Measurements from ENCODE around the gene C17orf107.
"Not testable (repeated sequence)": the region's sequence is repeated elsewhere in the genome, so short reads cannot be mapped to it uniquely, and the experiment has no call there.

C17orf107 gene

GRCh38 chr17:4896332-4897197 is 2.8 kb upstream of the C17orf107 start:
- TF ChIP-seq JUND (IDR thresholded peaks at IDR 0.05; ENCODE audit: low read depth) = no peak
- in situ Hi-C loops (cut with HindIII; ENCODE audit: low pct_unique_long_range_greater_than_20kb, low sequenced_read_pairs) = no loop called here
- no peak for DNase-seq (ENCODE audit: low read depth in 1 of 2, low spot score in 1 of 2)

- in situ Hi-C loops (cut with HindIII; ENCODE audit: low pct_unique_long_range_greater_than_20kb, low sequenced_read_pairs) = no loop called here
- TF ChIP-seq JUND (IDR thresholded peaks at IDR 0.05; ENCODE audit: low read depth) = no peak
- no peak for DNase-seq (ENCODE audit: low read depth in 1 of 2, low spot score in 1 of 2)
These were observed 2.1 kb upstream of the C17orf107 start for GRCh38 chr17:4897198-4897687.

GRCh38 chr17:4897785-4898184 is 1.6 kb upstream of the C17orf107 start:
- DNase-seq (ENCODE audit: low read depth in 1 of 2, low spot score in 1 of 2) = no peak
- in situ Hi-C loops (cut with HindIII; ENCODE audit: low pct_unique_long_range_greater_than_20kb, low sequenced_read_pairs) = no loop called here
- TF ChIP-seq JUND (IDR thresholded peaks at IDR 0.05; ENCODE audit: low read depth) = no peak

- no peak for DNase-seq (ENCODE audit: low read depth in 1 of 2, low spot score in 1 of 2)
- in situ Hi-C loops (cut with HindIII; ENCODE audit: low pct_unique_long_range_greater_than_20kb, low sequenced_read_pairs) = no loop called here
These were observed 985 bp upstream of the C17orf107 start for GRCh38 chr17:4898351-4898750.

GRCh38 chr17:4898927-4899326 is 409 bp upstream of the C17orf107 start:
- TF ChIP-seq JUND (IDR thresholded peaks at IDR 0.05; ENCODE audit: low read depth) = no peak
- DNase-seq (ENCODE audit: low read depth in 1 of 2, low spot score in 1 of 2) = no peak
- in situ Hi-C loops (cut with HindIII; ENCODE audit: low pct_unique_long_range_greater_than_20kb, low sequenced_read_pairs) = no loop called here

More at GRCh38 chr17:4898351-4898750, 985 bp upstream of the C17orf107 start:
- no peak for TF ChIP-seq JUND (IDR thresholded peaks at IDR 0.05; ENCODE audit: low read depth)

DNA sequence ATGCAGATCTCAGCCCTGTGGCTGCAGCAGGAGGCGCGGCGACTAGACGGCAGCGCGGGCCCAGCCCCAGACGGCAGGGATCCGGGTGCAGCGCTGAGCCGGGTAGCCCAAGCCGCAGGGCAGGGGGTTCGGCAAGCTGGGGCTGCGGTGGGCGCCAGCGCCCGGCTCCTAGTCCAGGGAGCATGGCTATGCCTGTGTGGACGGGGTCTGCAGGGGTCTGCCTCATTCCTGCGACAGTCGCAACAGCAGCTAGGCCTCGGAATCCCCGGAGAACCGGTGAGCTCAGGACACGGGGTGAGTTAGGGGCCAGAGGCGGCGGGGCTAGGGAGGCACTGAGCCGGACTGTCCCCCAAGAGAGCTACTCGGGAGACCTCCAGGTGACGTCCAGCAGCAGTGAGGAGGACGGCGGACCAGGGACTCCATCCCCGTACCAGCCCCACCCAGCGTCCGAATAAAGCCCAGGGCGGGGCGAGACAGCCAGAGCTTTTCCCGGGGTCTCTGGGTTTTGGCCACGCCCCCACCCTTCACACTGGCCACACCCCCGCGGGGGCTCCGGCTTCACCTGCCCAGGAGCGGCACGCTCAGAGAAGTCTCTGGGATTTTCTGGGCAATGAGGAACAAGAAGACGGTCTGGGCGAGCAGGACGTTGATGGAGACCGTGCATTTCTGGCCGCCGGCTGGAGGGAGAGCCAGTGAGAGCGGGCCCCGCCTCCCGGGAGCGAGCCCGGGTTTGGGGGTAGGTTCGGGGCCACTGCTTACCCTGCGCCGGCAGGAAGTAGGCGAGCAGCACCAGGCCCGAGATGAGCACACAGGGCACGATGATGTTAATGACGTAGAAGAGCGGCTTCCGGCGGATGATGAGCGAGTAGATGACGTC is 1.1 kb downstream of the C17orf107 start:
- TF ChIP-seq JUND (IDR thresholded peaks at IDR 0.05; ENCODE audit: low read depth) = no peak
- in situ Hi-C loops (cut with HindIII; ENCODE audit: low pct_unique_long_range_greater_than_20kb, low sequenced_read_pairs) = no loop called here

GRCh38 chr17:4901108-4901647 is 1.8 kb downstream of the C17orf107 start:
- in situ Hi-C loops (cut with HindIII; ENCODE audit: low pct_unique_long_range_greater_than_20kb, low sequenced_read_pairs) = no loop called here
- TF ChIP-seq JUND (IDR thresholded peaks at IDR 0.05; ENCODE audit: low read depth) = no peak
- DNase-seq (ENCODE audit: low read depth in 1 of 2, low spot score in 1 of 2) = no peak

More for the DNA sequence above, 1.1 kb downstream of the C17orf107 start:
- DNase-seq (ENCODE audit: low read depth in 1 of 2, low spot score in 1 of 2) = no peak

GRCh38 chr17:4901648-4902344 is 2.5 kb downstream of the C17orf107 start:
- no peak for DNase-seq (ENCODE audit: low read depth in 1 of 2, low spot score in 1 of 2)
- no peak for TF ChIP-seq JUND (IDR thresholded peaks at IDR 0.05; ENCODE audit: low read depth)
- in situ Hi-C loops (cut with HindIII; ENCODE audit: low pct_unique_long_range_greater_than_20kb, low sequenced_read_pairs) = no loop called here

DNA sequence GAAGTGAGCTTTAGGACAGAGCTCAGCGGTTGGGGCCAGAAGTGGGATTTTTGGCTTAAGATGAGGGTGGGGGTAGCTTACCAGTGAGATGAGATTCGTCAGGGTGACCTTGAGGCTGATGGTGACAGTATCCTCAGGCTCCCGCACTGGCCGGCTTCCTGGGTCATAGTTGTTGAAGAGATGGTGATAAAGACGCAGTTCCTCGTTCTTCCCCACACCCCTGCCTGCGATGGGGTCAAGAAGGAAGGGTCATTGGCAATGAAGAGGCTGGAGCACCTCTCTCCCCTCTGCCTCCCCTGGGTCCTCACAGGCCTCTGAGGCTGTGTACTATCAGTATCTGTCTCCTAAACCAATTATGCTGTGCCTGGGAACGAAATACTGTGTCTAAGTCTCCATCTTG is 3.2 kb downstream of the C17orf107 start:
- DNase-seq (ENCODE audit: low read depth in 1 of 2, low spot score in 1 of 2) = no peak
- no peak for TF ChIP-seq JUND (IDR thresholded peaks at IDR 0.05; ENCODE audit: low read depth)
- in situ Hi-C loops (cut with HindIII; ENCODE audit: low pct_unique_long_range_greater_than_20kb, low sequenced_read_pairs) = no loop called here

- TF ChIP-seq JUND (IDR thresholded peaks at IDR 0.05; ENCODE audit: low read depth) = no peak
- in situ Hi-C loops (cut with HindIII; ENCODE audit: low pct_unique_long_range_greater_than_20kb, low sequenced_read_pairs) = no loop called here
- peak in 1 of 2 experiments; percentile 82 for DNase-seq (ENCODE audit: low read depth in 1 of 2, low spot score in 1 of 2)
These were observed 3.9 kb downstream of the C17orf107 start, which contains the start of gene CHRNE for GRCh38 chr17:4903051-4903818. TSS of gene CHRNE (minus strand) at chr17:4903098. CDS start at chr17:4903063, 35 bp downstream.

DNA sequence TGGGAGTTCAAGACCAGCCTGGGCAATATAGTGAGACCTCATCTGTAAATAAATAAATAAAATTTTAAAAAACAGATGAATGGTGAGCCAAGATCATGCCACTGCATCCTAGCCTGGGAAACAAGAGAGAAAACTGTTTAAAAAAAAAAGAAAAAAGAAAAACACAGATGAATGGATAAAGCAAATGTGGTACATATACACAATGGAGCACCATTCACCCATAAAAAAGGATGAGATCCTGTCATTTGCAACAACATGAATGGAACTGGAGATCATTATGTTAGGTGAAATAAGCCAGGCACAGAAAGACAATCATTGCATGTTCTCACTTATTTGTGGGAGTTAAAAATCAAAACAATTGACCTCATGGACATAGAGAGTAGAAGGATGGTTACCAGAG is 7.3 kb downstream of the C17orf107 start:
- not testable (repeated sequence) for DNase-seq (ENCODE audit: low read depth in 1 of 2, low spot score in 1 of 2)

More for the DNA sequence above, 7.3 kb downstream of the C17orf107 start:
- in situ Hi-C loops (cut with HindIII; ENCODE audit: low pct_unique_long_range_greater_than_20kb, low sequenced_read_pairs) = not testable (repeated sequence)
